Measurements from ENCODE around the gene ALB.

Gene ALB

GRCh38 chr4:73452953-73453700 lies 49.0 kb downstream of the ALB start:
- no peak for DNase-seq

GRCh38 chr4:73453701-73454005 lies 49.6 kb downstream of the ALB start:
- no peak for DNase-seq

GRCh38 chr4:73454920-73455319 lies 50.8 kb downstream of the ALB start:
- no peak for DNase-seq

- no peak for DNase-seq
These were observed 52.3 kb downstream of the ALB start for GRCh38 chr4:73456177-73457022.

- DNase-seq, result no peak
These were observed 54.3 kb downstream of the ALB start for GRCh38 chr4:73458184-73459047.

GRCh38 chr4:73459048-73459421 lies 54.9 kb downstream of the ALB start:
- no peak for DNase-seq

GRCh38 chr4:73460913-73461522 lies 56.9 kb downstream of the ALB start:
- DNase-seq, result no peak

GRCh38 chr4:73468170-73468569 lies 64.1 kb downstream of the ALB start:
- no peak for DNase-seq

- no peak for DNase-seq
These were observed 66.6 kb downstream of the ALB start for GRCh38 chr4:73470728-73471127.
